Neural progenitor cell (in vitro differentiated cells): ENCODE measurements around the gene RRAS.

Source experiments
- CTCF ChIP-seq: fragments of 200-600 bp; sonication (generic); IDR thresholded peaks from 2 replicates; pipeline ENCODE4 v1.5.1; 2017; ENCODE audit warnings: antibody characterized with exemption, mild to moderate bottlenecking
- EZH2 ChIP-seq: fragments of 200-600 bp; sonication (generic); IDR thresholded peaks from 2 replicates; pipeline ENCODE4 v1.6.1; 2017; ENCODE audit warnings: antibody characterized with exemption, mild to moderate bottlenecking, moderate library complexity

GRCh38 chr19:49654581-49654980, 14.6 kb upstream of the RRAS start:
- TF ChIP-seq CTCF = no peak
- TF ChIP-seq EZH2 = no peak
